Measurements from ENCODE around the gene KAT8. TPM values are rescaled to one million over a fixed set of nuclear protein-coding genes. Genes with fewer than 3 reads are reported as not detected.
A peak's percentile ranks its signal among the peaks of the same experiment; 100 is the strongest.

The KAT8 gene
- total RNA-seq, 2 experiments from 2014 or later = 114 to 124 TPM

DNA sequence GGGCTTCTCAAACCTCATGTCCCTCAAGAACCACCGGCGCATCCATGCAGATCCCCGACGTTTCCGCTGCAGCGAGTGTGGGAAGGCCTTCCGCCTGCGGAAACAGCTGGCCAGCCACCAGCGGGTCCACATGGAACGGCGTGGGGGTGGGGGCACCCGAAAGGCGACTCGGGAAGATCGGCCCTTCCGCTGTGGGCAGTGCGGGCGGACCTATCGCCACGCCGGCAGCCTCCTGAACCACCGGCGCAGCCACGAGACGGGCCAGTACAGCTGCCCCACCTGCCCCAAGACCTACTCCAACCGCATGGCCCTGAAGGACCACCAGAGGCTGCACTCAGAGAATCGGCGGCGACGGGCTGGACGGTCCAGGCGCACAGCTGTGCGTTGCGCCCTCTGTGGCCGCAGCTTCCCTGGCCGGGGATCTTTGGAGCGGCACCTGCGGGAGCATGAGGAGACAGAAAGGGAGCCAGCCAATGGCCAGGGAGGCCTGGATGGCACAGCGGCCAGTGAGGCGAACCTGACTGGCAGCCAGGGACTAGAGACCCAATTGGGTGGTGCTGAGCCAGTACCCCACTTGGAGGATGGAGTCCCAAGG is 37.3 kb upstream of the KAT8 start:
- ChIA-PET CTCF (no interaction called here), POLR2A (no interaction called here)
- peaks cover 13% of the 10 kb centered on the region for H3K4me1 Mint-ChIP-seq (ENCODE audit: low read depth)

DNA sequence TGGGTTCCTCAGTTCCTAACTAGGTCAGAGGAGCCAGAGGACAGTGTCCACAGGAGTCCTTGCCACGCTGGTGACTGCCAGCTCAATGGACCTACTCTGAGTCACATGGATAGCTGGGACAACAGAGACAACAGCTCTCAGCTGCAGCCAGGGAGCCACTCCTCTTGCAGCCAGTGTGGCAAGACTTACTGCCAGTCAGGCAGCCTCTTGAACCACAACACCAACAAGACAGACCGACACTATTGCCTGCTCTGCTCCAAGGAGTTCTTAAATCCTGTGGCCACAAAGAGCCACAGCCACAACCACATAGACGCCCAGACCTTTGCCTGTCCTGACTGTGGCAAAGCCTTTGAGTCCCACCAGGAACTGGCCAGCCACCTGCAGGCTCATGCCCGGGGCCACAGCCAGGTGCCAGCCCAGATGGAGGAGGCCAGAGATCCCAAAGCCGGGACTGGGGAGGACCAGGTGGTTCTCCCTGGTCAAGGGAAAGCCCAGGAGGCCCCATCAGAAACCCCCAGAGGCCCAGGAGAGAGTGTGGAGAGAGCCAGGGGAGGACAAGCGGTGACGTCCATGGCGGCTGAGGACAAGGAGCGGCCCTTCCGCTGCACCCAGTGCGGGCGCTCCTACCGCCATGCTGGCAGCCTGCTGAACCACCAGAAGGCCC is 36.6 kb upstream of the KAT8 start:
- no peak for DNase-seq
- no peaks in the 10 kb centered on the region for H3K27me3 Mint-ChIP-seq

More for the DNA sequence above, 37.3 kb upstream of the KAT8 start:
- no peaks in the 10 kb centered on the region for H3K9me3 ChIP-seq (ENCODE audit: control insufficient read depth in 1 of 2, insufficient read depth in 1 of 2, low read length in 2 of 2)
- peaks cover 63% of the 10 kb centered on the region for H3K36me3 Mint-ChIP-seq (ENCODE audit: low read depth)
- no peak for ATAC-seq (ENCODE audit: poor library complexity)
- no peaks in the 10 kb centered on the region for H3K27me3 Mint-ChIP-seq
- no peak for DNase-seq
- TF ChIP-seq, protein P1, sequence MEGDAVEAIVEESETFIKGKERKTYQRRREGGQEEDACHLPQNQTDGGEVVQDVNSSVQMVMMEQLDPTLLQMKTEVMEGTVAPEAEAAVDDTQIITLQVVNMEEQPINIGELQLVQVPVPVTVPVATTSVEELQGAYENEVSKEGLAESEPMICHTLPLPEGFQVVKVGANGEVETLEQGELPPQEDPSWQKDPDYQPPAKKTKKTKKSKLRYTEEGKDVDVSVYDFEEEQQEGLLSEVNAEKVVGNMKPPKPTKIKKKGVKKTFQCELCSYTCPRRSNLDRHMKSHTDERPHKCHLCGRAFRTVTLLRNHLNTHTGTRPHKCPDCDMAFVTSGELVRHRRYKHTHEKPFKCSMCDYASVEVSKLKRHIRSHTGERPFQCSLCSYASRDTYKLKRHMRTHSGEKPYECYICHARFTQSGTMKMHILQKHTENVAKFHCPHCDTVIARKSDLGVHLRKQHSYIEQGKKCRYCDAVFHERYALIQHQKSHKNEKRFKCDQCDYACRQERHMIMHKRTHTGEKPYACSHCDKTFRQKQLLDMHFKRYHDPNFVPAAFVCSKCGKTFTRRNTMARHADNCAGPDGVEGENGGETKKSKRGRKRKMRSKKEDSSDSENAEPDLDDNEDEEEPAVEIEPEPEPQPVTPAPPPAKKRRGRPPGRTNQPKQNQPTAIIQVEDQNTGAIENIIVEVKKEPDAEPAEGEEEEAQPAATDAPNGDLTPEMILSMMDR (IDR thresholded peaks at IDR 0.05) = no peak
- no peaks in the 10 kb centered on the region for H3K27me3 ChIP-seq (ENCODE audit: control insufficient read depth in 1 of 2, insufficient read depth in 2 of 2, low read length in 2 of 2)
- H3K4me1 ChIP-seq (ENCODE audit: insufficient read depth, low read length) = peaks cover 27% of the 10 kb centered on the region
- no peak overlapping the region for H3K4me3 ChIP-seq (ENCODE audit: low read length)
- intact Hi-C loops (cut with DNase I, micrococcal nuclease) = no loop called here
- H3K9me3 Mint-ChIP-seq = no peaks in the 10 kb centered on the region
- H3K27ac Mint-ChIP-seq = no peak overlapping the region
- no peak overlapping the region for H3K4me3 Mint-ChIP-seq
- H3K36me3 ChIP-seq (ENCODE audit: insufficient read depth, low read length) = peaks cover 68% of the 10 kb centered on the region
- no peak overlapping the region for H3K27ac ChIP-seq (ENCODE audit: low read depth in 1 of 2, low read length in 2 of 2)

DNA sequence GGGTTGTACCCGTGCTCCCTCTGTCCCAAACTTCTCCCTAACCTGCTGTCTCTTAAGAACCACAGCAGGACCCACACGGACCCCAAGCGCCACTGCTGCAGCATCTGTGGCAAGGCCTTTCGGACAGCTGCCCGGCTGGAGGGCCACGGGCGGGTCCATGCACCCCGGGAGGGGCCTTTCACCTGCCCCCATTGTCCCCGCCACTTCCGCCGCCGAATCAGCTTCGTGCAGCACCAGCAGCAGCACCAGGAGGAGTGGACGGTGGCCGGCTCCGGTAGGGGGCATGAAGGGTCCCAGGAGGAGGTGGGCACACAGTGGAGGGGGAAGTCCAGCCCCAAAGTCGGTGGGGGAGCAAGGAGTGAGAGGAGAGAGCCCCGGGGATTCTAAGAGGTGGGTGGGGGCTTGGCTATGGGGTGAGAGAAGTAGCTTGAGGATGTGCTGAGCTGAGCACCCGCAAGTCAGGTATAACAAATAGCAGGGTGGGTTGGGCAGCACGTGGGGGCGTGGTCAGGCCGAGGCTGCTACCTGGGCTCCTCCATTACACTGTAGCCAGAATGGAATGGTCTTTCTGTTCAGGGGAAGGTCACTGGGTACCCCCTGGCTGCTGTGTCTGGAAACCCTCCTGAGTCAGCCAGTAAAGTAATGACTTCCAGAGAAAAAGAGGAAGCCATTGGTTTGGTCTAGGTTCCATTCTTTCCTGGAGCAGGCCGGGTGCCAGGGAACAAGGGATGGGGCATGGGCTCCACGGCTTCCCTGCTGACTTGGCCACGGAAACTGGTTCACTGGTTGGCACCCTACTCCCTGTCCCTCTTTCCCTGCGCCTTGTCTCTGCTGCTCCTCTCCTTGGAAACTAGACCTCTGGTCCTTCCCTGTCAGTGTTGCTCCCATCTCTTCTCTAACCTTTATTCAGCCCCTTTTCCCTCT is 35.8 kb upstream of the KAT8 start:
- H3K4me3 ChIP-seq (ENCODE audit: low read length) = no peak overlapping the region
- H3K9me3 ChIP-seq (ENCODE audit: control insufficient read depth in 1 of 2, insufficient read depth in 1 of 2, low read length in 2 of 2) = no peaks in the 10 kb centered on the region
- Mint-ChIP-seq H3K27me3 (no peaks in the 10 kb centered on the region), H3K27ac (peak overlapping the region; percentile 34), H3K4me1 (ENCODE audit: low read depth) (peaks cover 8% of the 10 kb centered on the region), H3K9me3 (no peaks in the 10 kb centered on the region), H3K36me3 (ENCODE audit: low read depth) (peaks cover 66% of the 10 kb centered on the region), H3K4me3 (no peak overlapping the region)
- H3K27ac ChIP-seq (ENCODE audit: low read depth in 1 of 2, low read length in 2 of 2) = no peak overlapping the region
- DNase-seq = no peak
- H3K27me3 ChIP-seq (ENCODE audit: control insufficient read depth in 1 of 2, insufficient read depth in 2 of 2, low read length in 2 of 2) = no peaks in the 10 kb centered on the region
- H3K4me1 ChIP-seq (ENCODE audit: insufficient read depth, low read length) = peaks cover 15% of the 10 kb centered on the region
- TF ChIP-seq, protein P1 (IDR thresholded peaks at IDR 0.05) = no peak
- ChIA-PET POLR2A (no interaction called here), CTCF (no interaction called here)
- H3K36me3 ChIP-seq (ENCODE audit: insufficient read depth, low read length) = peaks cover 66% of the 10 kb centered on the region
- ATAC-seq (ENCODE audit: poor library complexity) = no peak
- intact Hi-C loops (cut with DNase I, micrococcal nuclease) = no loop called here

More for the DNA sequence above, 36.6 kb upstream of the KAT8 start:
- Mint-ChIP-seq H3K9me3 (no peaks in the 10 kb centered on the region), H3K4me1 (ENCODE audit: low read depth) (peaks cover 13% of the 10 kb centered on the region), H3K4me3 (no peak overlapping the region), H3K36me3 (ENCODE audit: low read depth) (peaks cover 68% of the 10 kb centered on the region), H3K27ac (no peak overlapping the region)
- Histone ChIP-seq H3K4me1 (ENCODE audit: insufficient read depth, low read length) (peaks cover 20% of the 10 kb centered on the region), H3K27ac (ENCODE audit: low read depth in 1 of 2, low read length in 2 of 2) (no peak overlapping the region), H3K36me3 (ENCODE audit: insufficient read depth, low read length) (peaks cover 68% of the 10 kb centered on the region), H3K9me3 (ENCODE audit: control insufficient read depth in 1 of 2, insufficient read depth in 1 of 2, low read length in 2 of 2) (no peaks in the 10 kb centered on the region), H3K4me3 (ENCODE audit: low read length) (no peak overlapping the region), H3K27me3 (ENCODE audit: control insufficient read depth in 1 of 2, insufficient read depth in 2 of 2, low read length in 2 of 2) (no peaks in the 10 kb centered on the region)
- ATAC-seq (ENCODE audit: poor library complexity) = no peak
- intact Hi-C loops (cut with DNase I, micrococcal nuclease) = no loop called here
- TF ChIP-seq, protein P1 (IDR thresholded peaks at IDR 0.05) = no peak
- POLR2A ChIA-PET = no interaction called here
- CTCF ChIA-PET = no interaction called here

Measured in CD4-positive, alpha-beta T cell (primary cell).